Muscle of back (tissue), 11 donors: ENCODE measurements around the gene HLCS. TPM values are rescaled to one million over a fixed set of nuclear protein-coding genes. Genes with fewer than 3 reads are reported as not detected.
A peak's percentile ranks its signal among the peaks of the same experiment; 100 is the strongest.

Source experiments
- DNase-seq, 3 donors: peaks; one replicate each; pipeline versions ENCODE4 v3.0.0 to v3.0.0-alpha.2; 2013
- polyA plus RNA-seq, 10 donors: library from polyadenylated mRNA; unstranded; fragments of 120-200 nt; gene quantifications; one replicate each; pipeline ENCODE4 v1.2.1, GENCODE V29; 2013; ENCODE audit not compliant: insufficient read length in 10 of 10

HLCS gene
- polyA plus RNA-seq, 10 donors: 8.5 to 14.0 (median 10.6) TPM

DNA sequence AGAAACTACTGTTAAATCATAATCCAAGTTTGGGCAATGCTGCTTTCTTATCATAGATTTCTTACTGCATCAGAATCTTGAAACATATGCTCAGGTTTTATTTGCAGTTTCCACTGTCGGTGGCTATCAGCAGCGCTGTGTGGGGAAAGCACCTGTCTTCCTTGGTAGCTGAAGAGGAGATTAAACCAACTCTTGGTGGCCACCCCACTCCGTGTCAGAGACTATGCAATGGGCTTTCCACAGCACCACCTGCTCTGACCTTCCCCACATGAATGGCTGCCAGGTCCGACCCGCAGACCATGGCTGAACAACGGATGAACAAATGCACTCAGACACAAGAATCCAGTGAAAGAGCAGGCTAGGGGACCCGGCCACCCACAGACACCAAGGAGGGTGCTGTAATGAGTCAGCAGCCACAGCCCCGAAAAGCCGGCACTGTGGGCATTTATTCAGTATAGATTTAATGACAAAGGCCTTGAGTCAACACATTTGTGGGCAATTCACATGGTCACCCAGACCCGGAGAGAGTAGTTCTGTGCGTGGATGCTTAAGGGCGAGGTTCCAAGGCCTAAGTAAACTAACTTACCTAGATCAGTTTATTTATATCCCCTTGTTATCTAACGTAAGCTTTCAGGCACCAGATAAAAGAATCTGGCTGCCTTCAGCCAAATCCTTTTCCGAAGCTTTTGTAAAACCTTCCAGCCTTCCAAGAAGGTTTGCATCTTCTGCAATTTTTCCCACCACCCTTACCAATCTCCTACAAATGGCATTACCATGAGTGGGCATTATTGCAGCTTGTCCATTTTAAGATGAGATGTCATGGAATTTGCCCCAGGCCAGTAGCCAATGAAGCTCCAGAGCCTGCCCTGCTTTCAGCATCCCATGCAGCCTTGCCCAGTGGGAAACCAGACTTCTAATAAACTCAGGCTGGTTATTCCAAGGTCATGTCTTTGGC, 82.7 kb downstream of the HLCS start:
- DNase-seq: no peak

DNA sequence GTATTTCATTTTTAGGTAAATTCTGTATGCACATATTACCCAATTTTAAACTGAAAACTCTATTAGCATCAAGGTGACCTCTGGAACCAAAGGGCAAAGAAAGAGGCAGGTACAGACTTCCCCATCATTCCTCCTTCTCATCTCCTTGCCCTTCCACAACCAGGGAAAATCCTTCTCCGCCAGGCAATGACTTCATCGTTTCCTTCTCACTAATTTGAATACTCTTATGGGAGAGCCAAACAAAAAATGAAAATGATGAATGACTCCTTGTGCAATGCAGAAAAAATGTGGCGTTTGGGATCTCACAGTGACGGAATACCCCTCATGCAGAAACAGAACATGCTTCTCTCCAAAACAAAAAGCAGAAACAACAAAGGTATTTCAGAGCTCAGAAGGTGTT, 83.7 kb downstream of the HLCS start:
- DNase-seq: peak in 1 of 3 donors; percentile 23

DNA sequence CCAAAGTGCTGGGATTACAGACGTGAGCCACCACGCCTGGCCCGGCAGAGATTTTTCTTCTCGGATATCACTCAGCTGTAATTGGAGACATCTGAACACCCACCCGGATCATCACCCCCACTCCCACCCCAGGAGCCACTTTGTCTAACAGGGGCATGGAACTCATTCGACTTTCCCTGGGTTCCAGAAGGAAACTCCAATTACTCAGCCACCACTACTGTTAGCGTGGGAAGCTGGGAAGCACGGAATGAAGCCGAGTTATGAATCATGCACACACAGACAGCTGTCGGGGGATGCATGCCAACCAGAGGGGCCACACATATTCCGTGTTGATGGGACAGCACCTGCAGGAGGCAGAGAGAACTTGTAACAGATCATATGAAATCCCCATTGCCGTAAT, 85.2 kb downstream of the HLCS start:
- peak; percentile 18 to 74 (median 25) for DNase-seq

DNA sequence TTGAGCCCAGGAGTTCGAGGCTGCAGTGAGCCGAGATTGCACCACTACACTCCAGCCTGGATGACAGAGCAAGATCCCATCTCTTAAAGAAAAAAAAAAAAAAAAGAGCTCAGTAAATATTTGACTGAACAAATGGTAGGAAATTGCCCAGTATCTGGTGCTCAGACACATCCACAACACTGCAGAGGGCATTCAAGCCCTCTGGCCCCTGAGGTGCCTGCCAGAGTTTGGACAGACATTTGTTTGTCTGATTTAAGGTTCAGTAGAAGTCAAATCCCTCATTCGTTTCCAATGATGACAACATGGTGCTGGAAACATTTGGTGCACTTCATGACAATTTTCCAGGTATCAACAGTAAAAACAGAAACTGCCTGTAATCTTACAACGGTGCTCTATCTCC, 86.6 kb downstream of the HLCS start:
- DNase-seq: no peak

DNA sequence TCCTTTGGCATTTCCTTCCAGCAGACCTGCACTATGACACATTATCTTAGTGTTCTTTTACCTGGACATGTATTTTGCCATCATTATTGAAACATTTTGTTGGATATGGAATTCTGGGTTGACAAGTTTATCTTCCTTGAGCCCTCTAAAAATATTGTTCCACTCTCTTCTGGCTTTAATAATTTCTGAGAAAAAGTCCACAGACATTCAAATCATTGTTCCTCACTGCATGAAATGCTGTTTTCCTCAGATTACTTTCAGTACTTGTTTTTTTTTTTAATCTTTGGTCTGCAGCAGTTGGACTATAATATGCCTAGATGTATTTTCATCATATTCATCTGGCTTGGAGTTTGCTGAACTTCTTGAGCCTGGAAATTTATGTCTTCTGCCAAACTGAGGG, 88.7 kb downstream of the HLCS start:
- DNase-seq: no peak

DNA sequence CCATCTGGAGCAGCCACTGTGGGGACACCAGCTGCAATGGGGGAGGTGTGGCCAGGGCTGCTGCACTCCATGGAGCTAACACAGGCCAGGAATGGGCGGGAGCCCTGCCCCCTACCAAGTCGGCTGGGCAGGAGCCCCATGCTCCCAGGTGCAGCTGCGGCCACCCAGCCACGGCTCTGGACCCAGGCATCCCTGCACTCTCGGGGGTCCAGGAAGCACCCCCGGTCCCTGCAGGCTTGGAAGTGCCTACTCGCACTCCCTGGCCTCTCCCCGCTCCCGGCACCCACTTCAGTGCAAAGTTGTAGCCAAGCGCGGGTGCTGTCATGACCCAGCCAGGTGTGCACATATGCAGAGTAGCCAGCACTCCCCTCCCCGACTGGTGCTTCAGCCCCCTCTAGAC, 91.8 kb downstream of the HLCS start:
- no peak for DNase-seq

DNA sequence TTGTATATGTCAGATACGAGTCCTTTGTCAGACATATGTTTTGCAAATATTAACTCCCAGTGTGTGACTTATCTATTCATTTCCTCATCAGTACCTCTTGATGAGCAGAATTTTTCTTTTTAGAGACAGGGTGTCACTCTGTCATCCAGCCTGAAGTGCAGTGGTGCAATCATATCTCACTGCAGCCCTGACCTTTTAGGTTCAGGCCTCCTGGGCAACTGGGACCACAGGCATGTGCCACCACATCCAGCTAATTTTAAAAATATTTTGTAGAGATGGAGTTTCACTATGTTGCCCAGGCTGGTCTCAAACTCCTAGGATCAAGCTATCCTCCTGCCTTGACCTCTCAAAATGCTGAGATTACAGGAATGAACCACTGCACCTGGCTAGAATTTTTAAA, 93.0 kb downstream of the HLCS start:
- DNase-seq: no peak

DNA sequence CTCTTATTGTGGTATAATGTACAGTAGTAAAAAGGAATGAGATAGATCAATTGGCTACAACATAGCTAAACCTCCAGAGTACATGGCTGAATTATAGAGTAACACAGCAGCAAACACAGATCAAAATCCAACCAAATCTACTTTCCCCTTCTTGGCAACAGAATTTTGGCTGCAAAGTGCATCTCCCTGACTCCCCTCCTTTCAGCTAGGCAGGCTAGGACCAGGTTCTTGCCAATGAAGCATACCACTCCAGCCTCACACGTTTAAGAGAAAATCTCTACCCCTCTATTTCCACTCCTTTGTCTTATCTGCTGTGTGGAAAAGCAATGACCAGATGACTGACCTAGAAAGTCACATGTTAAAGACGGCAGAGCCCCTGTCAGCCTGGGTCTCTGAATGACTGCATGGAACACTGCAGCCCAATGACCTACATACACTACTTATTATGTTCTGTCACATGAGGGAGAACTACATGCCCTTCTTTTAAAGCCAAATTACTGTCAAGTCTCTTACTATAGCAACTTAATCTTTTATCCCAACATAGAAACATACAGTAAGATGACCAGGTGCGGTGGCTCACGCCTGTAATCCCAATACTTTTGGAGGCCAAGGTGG, 99.1 kb downstream of the HLCS start:
- DNase-seq: no peak

DNA sequence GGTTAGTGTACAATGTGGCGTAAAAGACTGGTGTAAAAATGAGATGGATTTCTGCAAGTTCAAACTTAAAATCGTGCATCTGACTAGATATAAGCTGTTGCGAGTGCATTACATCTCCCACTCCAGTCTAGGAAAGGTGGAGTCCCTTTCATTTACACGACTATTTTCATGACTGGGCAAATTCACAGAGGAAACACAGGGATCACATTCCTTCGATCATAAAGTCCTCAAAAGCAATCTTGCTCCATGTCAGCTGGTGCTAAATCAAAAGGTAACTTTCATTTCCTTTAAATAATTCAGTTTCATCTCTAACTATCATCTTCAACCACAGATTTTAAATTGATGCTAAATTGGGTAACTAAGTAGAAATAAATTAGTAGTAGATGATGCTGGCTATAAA, 100.0 kb downstream of the HLCS start:
- no peak for DNase-seq

DNA sequence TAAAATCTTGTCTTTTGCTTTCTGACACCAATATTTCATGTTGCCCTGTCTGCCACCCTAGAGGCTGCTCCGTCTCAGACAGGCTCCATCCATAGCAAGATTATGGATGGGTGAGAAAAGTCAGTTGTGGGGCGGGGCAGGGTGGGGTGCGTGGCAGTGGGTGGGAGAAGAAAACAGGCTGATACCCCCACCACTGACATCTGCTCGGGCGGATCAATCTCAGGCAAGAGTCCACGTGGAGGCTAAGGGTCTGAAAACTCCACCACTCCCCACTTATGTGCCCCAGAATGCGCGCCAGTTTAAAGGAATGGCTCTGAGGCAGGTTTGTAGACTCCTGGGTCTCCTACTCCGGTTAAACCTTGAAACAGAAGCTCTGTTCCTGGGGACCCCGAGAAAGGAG, 101.5 kb downstream of the HLCS start:
- DNase-seq: no peak

DNA sequence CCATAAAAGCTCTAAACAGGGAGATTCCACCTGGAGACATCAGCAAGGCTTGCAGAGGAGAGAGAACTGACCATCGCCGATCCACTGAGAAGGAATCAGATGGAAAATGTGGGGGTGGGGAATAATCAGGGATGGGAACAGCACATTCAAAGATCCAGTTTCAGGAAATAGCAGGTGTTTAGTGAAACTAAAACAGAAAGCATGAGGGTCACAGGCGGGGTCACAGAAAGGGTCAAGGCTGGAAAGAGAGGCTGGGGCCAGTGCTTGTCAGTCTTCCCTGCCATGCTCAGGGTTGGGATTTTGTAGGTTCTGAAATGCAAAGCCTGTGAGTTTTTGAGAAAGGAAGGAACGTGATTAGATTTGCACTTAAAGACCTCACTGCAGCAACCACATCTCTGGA, 103.2 kb downstream of the HLCS start:
- DNase-seq: no peak

DNA sequence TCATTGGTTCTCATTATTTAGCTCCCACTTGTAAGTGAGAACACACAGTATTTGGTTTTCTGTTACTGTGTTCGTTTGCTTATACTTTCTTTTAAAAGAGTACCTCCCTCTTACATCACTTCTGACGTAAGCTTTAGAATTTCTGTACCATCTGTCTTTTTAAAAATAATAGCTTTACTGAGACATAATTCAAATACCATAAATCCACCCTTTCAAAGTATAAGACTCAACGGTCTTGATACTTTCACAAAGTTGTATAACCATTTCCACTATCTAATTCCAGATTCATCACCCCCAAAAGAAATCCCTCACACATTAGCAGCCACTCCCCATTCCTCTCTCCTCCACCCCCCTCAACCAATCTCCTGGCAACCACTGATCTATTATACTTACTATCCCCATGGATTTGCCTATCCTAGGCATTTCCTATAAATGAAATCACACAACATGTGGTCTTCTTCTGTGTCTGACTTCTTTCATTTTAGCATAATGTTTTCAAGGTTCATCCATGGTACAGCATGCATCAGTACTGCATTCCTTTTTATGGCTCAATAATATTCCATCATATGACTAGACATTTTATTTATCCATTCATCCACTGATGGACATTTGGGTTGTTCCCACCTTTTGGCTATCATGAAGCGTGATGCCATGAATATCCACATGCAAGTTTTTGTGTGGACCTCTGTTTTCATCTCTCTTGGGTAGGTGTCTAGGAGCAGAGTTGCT, 104.7 kb downstream of the HLCS start:
- DNase-seq: peak in 1 of 3 donors; percentile 20

DNA sequence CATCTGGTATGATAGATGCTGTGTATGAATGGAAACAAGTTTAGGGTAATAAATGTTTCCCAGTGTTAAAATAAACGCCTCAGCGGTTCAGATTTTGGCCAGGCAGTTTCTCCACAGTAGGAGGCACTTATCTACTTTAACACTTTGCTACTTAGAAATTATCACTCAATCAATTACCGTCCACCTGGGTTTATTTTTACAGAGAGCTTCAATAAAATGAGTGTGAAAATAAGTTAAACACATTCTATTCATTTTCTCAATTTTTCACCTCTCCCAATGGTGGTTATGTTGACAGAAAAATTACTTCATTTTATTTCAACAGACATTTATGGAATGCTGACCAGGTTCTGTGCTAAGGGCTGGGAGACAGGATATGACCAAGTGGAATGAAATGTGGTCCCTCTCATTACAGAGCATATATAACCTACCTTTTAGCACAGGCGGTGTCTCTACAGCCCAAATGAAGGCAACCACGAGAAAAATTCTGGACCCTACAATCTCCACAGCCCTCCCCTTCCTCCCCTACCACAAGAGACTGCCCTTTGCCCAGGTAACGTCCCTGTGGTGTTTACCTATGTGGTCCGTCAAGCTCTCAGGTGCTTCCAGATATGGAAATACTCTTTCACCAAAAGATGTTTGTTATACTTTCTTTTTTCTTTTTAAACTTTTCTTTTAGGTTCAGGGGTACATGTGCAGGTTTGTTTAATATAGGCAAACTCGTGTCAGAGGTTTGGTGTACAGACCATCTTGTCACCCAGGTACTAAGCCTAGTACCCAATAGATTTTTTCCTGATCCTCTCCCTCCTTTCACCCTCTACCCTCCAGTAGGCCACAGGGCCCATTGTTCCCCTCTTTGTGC, 105.5 kb downstream of the HLCS start:
- peak in 1 of 3 donors; percentile 73 for DNase-seq

DNA sequence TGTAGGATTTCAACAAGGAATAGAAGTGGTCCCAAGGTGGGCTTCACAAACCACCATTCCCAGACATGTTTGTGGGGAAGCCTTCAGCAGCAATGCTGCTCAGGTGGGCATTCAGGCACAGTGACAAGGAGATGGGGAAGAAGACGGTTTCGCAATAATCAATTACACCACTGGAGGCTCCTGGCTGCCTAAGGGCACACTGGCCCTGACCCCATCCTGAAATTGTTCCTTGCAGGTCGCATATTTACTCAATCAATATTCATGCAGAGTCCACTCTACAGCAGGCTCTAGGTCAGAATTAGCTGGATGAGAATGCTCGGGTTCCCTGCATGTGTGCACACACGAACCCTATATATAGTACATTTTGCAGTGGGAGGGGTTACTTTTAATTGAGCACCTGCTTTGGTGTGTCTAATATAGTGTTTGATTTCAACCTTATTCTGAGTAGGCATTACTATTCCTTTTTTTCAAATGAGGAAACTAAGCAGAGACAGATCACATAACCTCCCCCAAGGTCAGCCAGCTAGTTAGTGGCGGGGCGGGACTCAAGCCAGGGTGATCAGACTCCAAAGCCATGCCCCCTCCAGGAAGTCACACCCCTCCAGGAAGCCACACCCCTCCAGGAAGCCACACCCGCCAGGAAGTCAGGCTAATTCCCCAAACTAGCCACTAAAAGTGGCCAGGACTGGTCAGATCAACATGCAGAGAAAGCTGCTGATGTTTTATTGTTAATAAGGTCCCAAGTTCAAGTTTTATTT, 106.5 kb downstream of the HLCS start:
- DNase-seq: peak in 1 of 3 donors; percentile 22

DNA sequence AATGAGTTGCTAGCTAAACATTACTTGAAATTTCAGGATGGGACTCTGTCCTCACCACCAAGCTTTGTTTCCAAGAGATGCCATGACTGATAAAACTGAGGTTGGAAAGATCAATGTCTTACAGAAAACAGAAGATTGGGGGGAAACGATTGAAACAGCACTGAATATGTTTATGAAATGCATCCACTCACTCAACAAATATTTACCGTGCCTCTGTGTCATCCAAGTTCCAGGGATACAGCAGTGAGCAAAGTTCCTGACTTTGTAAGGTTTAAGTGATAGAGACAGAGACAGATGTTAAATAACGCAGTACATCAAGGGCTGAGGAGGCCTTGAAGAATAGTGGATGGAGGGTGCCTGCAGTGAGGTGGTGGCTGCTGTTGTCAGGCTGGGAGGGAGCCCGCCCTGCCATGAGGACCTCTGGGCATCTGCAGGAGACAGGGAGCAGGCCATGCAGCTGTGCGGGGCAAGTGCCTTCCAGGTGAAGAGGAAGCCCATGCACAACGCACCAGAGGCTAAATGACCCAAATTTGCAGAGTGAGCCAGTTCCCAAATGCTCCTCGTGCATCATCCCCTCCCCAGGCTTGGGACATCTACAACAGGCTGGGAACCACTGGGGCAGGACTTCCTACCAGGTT, 108.0 kb downstream of the HLCS start:
- DNase-seq: no peak

DNA sequence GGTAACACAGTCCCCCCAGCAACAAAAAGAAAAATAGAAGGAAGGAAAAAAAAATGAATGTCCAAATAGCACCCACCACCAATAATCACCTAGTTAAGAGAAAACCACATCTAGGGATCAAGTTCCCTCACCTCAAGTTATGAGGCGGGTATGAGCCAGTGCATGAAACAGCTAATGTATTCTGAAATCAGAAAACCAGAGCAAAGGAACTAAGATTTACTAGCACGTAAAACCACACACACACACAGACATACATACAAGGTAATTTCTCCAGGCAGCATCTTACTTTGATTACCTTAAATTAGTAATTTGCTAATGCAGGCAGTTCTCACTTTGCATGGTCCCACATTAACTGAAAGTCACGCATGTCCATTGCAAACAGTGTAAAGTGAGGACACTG, 109.8 kb downstream of the HLCS start:
- DNase-seq: no peak

DNA sequence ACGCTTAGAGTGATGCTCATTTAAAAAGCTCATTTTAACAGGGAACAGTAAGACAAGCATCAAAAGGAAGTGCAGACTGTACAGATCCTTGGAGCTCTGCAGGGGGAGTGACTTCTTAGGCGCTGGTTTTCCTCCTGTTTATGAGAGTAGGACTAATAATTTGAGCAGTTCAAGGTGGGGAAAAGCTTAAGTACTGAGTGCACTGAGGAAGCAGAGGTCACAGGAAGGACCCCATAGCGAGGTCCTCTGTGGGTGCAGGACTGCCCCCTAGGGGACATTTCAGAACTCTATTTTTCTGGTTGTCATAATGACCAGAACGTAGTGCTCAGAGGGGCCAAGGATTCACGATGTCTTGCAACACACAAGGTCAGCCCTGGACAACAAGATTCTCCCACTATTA, 112.1 kb downstream of the HLCS start:
- DNase-seq: peak in 2 of 3 donors; percentile 24 to 49

DNA sequence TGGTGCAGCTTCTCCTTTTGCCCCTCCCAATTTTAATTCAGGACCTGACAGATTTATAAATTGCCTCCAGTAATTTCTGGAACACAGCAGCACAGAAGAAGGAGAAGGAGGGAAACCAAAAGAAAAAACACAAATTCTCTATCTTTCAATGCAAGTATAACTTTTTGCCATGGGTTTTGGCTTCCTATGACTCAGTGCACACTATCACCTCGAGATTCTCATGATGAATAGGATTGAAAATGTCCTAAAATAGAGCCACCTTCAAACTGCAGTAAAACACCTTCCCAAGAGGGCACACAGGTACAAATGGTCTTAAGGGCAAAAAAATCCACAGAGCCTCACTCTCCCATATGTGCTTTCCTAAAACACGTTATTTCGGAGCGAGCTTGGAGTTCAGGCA, 113.6 kb downstream of the HLCS start:
- no peak for DNase-seq

DNA sequence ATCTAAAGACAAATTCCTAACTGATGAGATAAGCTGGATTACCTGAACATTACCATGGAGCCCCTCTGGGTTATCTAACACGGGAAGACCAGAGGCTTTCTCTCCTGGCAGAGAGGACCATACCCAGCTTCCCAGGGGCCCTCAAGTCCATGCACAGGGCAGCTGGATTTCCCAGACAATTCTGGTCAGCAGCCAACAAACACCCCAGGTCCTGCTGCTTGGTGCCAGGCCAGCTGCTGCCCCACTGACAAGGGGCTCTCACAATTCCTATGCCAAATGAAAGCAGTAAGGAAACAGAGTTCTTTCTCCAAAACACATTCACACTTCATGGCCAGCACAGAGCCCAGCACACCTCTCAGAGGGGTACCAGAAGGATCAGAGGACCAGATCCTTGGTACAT, 114.2 kb downstream of the HLCS start:
- DNase-seq: no peak

DNA sequence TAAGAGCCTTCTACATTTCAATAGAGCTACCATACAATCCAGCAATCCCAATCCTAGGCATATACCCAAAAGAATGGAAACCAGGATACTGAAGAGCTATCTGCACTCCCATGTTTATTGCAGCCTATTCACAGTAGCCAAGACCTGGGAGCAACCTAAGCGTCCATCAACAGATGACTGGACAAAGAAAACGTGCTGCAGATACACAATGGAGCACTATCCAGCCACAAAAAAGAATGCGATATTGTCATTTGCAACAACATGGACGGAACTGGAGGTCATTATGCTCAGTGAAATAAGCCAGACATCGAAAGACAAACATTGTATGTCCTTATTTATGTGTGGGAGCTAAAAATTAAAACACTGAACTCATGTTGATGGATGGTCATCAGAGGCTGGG, 115.3 kb downstream of the HLCS start:
- no peak for DNase-seq
